ENCODE data around the gene ING1.

DNA sequence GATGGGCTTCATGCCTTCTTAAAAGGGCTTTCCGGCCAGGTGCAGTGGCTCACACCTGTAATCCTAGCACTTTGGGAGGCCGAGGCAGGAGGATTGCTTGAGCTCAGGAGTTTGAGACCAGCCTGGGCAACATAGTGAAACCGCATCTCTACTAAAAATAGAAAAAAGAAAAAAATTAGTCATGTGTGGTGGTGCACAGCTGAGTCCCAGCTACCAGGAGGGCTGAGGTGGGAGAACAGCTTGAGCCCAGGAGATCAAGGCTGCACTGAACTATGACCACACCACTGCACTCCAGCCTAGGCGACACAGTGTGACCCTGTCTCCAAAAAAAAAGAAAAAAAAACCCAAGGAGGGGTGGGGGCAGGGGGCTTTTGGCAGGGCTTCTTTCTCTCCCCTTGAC, 14.8 kb upstream of the ING1 start:
- TF ChIP-seq CTCF (IDR thresholded peaks at IDR 0.05) (no peak), POLR2A (IDR thresholded peaks at IDR 0.05) (no peak)
